HG03060 (cell line): ENCODE results near the gene WDR19.
"Not testable (repeated sequence)": the region's sequence is repeated elsewhere in the genome, so short reads cannot be mapped to it uniquely, and the experiment has no call there.

Source experiments
- ATAC-seq: cut with Tn5 transposase; IDR thresholded peaks from one replicate; pipeline ENCODE4 v1.9.1; 2021; ENCODE audit warnings: low read depth, moderate number of reproducible peaks; ENCODE audit not compliant: unreplicated experiment

WDR19 gene

DNA sequence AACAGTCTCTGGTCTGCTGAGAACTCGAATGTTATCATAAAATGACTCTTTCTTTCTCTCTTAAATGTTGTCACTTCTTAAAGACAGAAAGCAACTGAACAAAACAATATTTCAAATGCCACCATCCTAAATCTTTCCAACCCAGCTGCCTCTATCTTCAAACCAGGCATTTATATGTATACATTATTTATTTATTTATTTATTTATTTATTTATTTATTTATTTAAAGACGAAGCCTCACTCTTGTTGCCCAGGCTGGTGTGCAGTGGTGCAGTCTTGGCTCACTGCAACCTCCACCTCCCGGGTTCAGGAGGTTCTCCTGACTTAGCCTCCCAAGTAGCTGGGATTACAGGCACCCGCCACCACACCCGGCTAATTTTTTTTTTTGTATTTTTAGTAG, 110.1 kb downstream of the WDR19 start:
- ATAC-seq: not testable (repeated sequence)

DNA sequence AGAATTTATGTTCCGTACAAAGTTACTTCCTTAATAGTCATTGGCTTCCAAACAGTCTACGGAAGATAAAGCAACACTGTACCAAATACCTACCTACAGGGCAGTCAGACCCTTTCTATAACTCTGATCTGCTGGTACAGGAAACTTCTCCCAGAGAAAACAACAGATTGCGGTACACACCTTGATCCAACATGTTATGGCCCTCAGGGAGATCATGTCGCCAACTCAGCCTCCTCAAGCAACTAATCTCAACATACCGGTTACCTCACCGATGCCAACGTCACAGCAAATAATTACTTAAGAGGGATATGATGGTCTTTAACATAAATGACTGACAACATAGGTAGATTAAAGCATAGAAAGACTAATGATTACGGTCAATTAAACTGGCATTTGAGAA, 113.5 kb downstream of the WDR19 start:
- ATAC-seq: no peak

DNA sequence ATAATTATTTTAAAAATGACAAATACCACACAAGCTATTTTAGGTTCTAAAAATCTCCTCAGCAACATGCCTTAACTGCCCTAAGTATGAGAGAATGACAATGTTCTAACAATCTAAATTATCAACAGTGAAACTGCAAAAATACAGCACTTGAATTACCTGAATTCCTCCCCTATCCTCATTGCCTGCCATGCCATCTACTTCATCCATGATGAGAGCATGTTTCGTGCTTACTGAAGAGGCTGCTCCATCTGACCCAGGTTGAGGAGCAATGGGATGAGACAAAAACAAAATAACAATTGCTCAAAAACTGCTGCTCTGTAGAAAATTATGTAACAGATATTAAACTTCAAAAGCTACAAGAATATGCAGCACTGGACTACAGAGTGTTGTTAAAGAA, 120.6 kb downstream of the WDR19 start:
- no peak for ATAC-seq

DNA sequence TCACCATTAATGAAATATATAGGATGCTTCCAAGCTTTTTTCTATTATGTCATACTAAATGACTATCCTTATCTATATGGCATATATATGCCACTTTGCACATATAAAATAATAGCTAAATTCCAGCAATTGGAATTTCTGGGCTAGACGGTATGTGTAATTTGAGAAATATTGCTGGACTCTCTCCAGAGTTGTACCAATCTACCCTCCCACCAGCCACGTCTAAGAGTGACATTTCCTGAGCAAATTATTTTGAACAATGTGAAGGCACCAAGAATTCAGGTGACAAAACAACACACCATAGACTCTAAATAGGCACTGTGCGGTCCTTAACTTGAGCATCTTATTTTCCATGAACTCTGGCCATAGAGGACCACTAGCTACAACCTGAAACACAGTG, 121.5 kb downstream of the WDR19 start:
- no peak for ATAC-seq

DNA sequence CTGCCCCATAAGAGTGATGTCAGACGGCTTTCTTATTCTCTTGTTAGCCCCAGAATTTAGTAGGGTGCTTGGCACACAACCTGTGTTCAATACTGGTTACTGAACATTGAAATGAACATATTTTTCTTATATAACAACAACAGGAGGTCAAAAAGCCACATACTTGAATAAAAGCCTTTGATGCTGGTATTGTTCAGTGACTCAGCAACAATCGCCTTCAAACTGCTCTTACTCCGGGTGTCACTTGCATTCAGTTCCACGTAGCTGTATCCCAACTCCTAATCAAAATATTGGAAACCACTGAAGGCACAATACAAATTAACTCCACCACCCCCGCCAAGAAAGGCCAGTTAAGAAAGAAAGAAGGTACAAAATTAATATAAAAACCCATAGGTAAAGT, 122.3 kb downstream of the WDR19 start:
- ATAC-seq: no peak

DNA sequence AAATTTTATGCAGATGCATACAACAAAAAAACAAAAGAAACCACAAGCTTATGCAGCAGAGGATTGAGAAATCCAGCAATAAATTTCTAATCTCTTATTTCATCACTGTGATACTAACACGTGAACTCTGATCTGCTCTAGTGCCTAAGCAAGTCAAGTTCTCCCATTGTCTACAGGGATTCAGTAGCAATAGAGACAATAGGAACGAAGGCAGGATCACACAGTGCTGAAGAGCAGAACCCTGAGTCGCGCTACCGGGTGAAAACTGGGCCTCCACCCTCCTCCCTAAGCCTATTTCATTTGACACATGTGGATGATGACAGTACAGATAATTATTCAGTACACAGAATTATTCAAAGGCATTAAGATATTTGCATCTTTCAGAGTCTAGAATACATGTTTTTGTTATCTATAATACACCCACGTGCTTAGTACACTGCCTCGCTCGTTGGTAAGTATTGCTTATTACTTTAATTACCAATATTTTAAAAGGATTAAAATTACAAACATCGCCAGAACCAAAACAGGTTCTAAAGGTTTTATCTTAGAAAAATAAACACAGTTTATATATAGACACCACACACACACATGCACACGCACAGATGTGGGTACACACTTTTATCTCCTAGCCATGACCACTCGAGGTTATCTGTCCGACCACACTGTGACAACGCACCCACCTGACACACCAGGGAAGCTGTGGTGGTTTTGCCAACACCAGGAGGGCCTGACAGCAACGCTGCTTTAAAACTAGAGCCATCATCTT, 123.8 kb downstream of the WDR19 start:
- no peak for ATAC-seq

DNA sequence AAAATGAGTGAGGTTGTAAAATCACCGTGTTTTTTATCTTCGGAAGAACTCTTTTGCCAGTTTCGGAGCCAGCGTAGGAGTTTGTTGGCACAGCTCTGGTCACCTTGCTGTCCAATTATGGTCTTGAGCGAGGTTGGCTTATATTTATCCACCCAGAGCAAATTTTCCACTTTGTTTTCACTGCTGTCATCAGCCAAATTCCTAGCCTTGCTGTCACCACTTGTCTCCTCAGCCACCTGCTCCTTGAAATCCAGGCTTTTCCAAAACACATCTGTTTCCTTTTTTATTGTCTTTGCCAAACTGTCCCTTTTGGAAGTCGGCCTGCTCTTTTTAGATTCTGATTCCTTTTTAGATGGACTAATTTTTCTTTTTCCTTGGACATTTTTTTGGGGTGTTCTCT, 126.3 kb downstream of the WDR19 start:
- ATAC-seq: no peak

DNA sequence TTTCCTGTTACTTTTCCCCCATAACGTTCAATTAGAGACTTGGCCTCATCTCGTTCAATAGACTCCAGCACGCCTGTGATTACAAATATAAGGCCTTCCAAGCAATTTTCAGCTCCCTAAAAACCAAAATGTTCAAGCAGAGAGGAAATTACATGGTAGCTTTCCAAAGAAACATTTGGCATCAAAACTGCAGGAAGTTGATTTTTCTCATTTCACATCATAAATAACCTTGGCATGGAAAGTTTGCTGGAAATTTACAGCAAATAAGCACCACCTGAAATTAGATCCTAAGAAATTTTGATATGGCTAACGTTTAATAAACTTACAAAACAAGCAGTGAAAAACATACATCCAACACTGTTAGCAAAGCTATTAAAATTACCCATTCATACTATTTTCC, 130.5 kb downstream of the WDR19 start:
- no peak for ATAC-seq

DNA sequence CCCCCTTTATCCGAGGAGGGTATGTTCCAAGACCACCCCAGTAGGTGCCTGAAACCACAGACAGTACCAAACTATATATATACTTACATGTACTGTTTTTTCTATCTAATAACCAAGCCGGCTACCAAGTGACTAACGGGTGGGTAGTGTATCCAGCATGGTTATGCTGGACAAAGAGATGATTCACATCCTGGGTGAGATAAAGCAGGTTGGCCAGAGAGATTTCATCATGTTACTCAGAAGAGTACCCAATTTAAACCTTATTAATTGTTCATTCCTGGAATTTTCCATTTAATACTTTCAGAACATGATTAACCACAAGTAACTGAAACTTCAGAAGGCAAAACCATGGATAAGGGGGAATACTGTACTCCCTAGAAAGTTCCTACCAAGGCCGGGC, 137.3 kb downstream of the WDR19 start:
- ATAC-seq: no peak

DNA sequence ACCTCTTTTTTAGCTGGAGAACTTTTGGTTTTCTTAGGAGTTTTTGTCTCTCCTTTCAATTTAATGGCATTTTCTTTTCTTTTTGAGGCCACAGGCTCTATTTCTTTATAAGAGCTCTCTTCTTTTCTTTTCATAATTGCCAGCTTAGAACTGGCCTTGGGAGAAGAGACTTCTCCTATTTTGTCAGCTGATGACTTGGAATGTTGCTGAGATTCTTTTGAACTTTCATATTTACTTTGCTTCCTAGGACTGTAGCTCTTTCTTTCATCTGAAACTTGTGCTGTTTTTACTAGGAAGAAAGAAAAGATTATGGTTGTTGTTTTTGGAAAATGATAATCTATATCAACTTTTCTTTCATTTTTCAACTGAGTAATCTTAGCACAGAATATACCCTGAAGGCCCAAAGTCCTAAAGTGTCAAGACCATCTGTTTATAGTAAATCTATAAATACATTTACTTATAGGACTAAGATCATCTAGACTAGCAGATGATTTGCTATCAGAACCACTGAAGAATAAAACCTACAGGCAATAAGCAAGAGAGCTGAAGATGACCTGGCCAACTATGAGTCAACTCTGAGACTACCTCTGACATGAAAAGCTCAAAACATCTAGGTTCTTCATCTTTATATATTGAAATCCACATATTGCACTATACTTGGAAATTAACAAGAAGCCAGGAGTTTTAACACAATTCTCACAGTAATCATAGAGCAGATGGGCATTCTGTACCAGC, 138.2 kb downstream of the WDR19 start:
- no peak for ATAC-seq

DNA sequence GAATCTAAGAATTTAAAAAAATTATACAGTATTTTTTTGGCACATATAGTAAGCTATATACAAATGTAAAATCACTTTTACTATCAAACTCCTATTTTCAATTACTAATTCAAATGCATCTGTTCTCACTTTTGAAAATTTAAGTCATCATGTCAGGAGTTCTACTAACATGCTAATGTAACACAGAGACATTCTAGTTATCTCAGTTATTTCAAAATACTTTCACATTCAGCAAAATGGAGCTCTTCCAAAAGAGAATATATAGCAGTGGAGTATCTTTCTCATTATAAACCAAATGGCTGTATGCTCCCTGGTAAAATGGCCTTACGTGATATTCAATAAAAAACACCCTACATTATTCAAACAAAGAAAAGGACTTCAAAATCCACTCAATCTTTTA, 141.5 kb downstream of the WDR19 start:
- ATAC-seq: no peak

DNA sequence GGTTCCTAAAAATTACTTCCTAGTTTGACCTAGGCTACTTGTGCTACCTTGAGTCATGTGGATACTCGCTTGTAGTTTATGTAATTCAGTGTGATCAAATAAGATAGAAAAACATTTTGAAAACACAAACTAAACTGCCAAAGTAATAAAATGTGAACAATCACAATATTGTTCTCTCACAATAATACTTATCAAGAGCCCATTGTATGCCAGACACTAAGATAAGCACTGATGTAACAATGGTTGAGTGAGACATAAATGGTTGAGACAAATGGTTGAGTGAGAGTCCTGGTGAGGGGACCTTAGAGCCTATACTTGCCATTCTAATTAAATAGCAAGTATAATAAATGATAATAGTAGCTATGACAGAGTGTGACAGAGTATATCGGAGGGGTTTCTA, 142.1 kb downstream of the WDR19 start:
- ATAC-seq: no peak

DNA sequence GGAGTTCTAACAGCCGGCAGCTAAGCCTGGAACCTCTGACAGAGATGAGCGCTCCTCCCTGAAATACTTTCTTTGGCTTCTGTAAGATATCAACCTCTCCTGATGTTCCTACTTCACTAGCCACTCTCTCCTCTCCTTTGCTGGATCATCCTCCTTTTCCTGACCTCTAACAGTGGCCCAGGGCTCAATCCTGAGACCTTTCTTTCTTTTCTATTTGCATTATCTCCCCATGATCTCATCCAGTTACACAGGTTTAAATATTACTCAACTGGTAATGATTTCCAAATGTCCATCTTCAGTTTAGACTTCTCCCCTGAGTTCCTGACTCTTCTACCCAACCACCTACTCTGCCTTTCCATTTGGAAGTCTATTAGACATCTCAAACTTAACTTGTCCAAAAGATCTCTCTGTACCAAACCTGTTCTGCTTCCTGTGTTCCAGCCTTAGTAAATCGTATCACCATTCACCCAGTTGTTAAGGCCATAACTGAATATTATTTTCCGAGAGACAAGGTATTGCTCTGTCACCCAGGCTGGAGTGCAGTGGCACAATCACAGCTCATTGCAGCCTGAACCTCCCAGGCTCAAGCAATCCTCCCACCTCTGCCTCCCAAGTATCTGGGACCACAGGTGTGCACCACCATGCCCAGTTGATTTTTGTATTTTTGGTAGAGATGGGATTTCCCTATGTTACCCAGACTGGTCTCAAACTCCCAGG, 142.7 kb downstream of the WDR19 start:
- ATAC-seq: no peak

DNA sequence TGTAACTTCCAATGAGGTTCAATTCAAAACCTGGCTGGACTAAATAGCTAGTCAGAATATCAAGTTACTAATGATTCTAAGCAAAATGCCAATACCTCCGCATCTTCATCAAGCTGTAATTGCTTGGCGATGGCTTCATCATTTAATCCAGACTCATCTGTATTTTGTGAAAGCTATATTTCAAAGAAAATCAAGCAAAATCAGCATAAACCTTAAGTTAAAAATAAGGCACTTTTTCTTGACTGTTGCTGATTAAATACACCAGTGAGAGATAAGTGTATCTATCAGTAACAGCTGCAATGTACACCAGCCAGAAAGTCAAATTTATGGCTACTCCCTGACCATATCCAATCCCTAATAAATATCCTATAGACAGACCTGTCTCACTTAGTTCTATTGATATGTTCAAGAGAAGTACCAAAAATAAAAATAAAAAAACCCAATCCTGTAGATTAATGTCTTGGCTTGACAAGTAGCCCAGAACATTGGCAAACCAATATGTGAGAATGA, 144.2 kb downstream of the WDR19 start:
- no peak for ATAC-seq

DNA sequence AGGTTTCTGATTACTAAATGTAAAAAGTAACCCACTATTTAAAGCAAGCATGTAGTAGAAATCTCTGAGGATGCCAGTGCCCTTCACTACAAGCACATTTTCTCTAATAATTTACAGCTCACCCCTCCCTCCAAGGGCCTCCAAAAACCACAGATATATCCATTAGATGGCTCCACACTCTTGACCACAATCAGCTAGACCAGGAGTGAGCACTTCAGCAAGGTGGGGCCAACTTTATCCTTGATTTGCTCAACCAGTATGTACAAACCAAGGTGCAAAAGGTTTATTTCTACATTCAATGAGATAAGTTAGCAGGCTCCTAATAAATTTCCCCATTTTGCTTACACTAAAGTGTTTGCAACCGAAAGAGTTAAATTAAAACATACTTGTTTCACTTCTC, 148.0 kb downstream of the WDR19 start:
- ATAC-seq: no peak

DNA sequence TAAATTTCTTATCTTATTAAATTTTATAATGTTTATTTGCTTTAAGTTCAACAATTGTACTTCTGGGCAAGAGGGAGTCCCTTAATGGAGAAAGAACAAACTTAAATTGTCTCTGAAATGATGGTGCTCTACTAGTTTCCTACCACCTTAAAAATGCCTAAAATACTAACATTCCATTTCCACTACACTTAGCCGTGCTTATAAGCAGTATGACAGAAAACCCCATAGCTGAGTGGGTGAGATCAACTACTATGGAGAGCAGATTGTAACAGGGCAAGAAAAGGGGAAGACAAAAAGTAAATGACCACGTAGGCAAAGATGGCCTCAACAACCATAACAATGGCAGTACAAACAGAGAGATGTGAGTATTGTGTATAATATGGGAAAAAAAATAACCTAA, 148.9 kb downstream of the WDR19 start:
- no peak for ATAC-seq
